HCT116 (cell line): ENCODE measurements around the gene FAXC. TPM values are rescaled to one million over a fixed set of nuclear protein-coding genes. Genes with fewer than 3 reads are reported as not detected.

Experiments
- ATAC-seq: fragments of 200-7000 bp; cut with Tn5 transposase; 2 replicates; pipeline ENCODE4 v1.9.1; 2020; ENCODE audit warnings: mild to moderate bottlenecking, moderate library complexity
- BruUV-seq: library from RNA; stranded (reverse); fragments of 400-500 nt; replicated peaks from 2 replicates; lab custom pipeline; 2021; lab: Mats Ljungman, UMichigan
- CTCF ChIA-PET: fragments of 300-600 bp; sonication (Branson Sonifier 250); formaldehyde crosslinking; loops from one replicate; lab custom pipeline; 2021; ENCODE audit warnings: antibody characterized with exemption; lab: Charles Lee
- POLR2A ChIA-PET: fragments of 300-600, 350-600 bp; sonication (Branson Sonifier 250); formaldehyde crosslinking; loops from one replicate; lab custom pipeline; 2021; ENCODE audit warnings: antibody characterized with exemption; lab: Charles Lee
- RAD21 ChIA-PET, 2 experiments: fragments of 300-600 bp; sonication (Branson Sonifier 250); formaldehyde crosslinking; loops; one replicate each; lab custom pipeline; 2023; ENCODE audit warnings: low total read pairs in 2 of 2; ENCODE audit not compliant: uncharacterized antibody in 2 of 2, unreplicated experiment in 2 of 2, low non-redundant PET in 1 of 2; lab: Charles Lee
- DNase-seq: peaks from one replicate; pipeline ENCODE4 v3.0.0-alpha.2; 2010; ENCODE audit warnings: low read depth, low spot score
- H2AFZ ChIP-seq: fragments of 200-600 bp; shearing (Covaris generic), sonication (generic); 2 replicates; pipeline ENCODE4 v1.6.1; 2017; ENCODE audit warnings: low read depth, mixed run types, mixed read lengths, antibody characterized with exemption, low read length; ENCODE audit not compliant: poor library complexity, severe bottlenecking
- H3K27ac ChIP-seq: 2 replicates; pipeline ENCODE4 v1.5.1; 2012; ENCODE audit warnings: low read depth, low read length
- H3K27me3 ChIP-seq: fragments of 200-600 bp; sonication (generic); 2 replicates; pipeline ENCODE4 v1.6.1; 2016; ENCODE audit warnings: mixed run types, low read length, mixed read lengths; ENCODE audit not compliant: insufficient read depth
- H3K36me3 ChIP-seq, 2 experiments: fragments of 200-500 bp in 1 of 2; fragments of 200-600 bp in 1 of 2; sonication (Bioruptor generic) in 1 of 2; sonication (generic) in 1 of 2; 2 replicates each; pipeline versions ENCODE4 v1.5.1 to v1.6.1; 2014 to 2016; ENCODE audit warnings: low read length in 2 of 2, inconsistent platforms in 1 of 2, mixed read lengths in 1 of 2, mixed run types in 1 of 2; ENCODE audit not compliant: insufficient read depth in 2 of 2, control insufficient read depth in 1 of 2
- H3K4me1 ChIP-seq, 2 experiments: fragments of 200-600 bp in 1 of 2; sonication (generic) in 1 of 2; 2 replicates each; pipeline versions ENCODE4 v1.5.1 to v1.6.1; 2012 to 2017; ENCODE audit warnings: low read length in 2 of 2, inconsistent platforms in 1 of 2, mild to moderate bottlenecking in 1 of 2, mixed read lengths in 1 of 2, mixed run types in 1 of 2, moderate library complexity in 1 of 2; ENCODE audit not compliant: insufficient read depth in 2 of 2, control insufficient read depth in 1 of 2
- H3K4me2 ChIP-seq: fragments of 200-600 bp; sonication (generic); 2 replicates; pipeline ENCODE4 v1.6.1; 2017; ENCODE audit warnings: mixed run types, low read length, mixed read lengths
- H3K4me3 ChIP-seq, 2 experiments: fragments of 200-600 bp in 1 of 2; sonication (generic) in 1 of 2; replicated peaks in 1 of 2; 2 replicates each; pipeline ENCODE4 v1.5.1; 2011 to 2016; ENCODE audit warnings: low read length in 2 of 2, control low read depth in 1 of 2, low read depth in 1 of 2, mild to moderate bottlenecking in 1 of 2, mixed read lengths in 1 of 2, mixed run types in 1 of 2
- H3K79me2 ChIP-seq: fragments of 200-600 bp; sonication (generic); 2 replicates; pipeline ENCODE4 v1.6.1; 2017; ENCODE audit warnings: mild to moderate bottlenecking, mixed run types, low read length, moderate library complexity, mixed read lengths; ENCODE audit not compliant: insufficient read depth
- H3K9ac ChIP-seq: fragments of 200-600 bp; sonication (generic); 2 replicates; pipeline ENCODE4 v1.6.1; 2016; ENCODE audit warnings: low read length, mixed read lengths
- H3K9me2 ChIP-seq: fragments of 200-600 bp; sonication (generic), shearing (Covaris generic); 2 replicates; pipeline ENCODE4 v1.6.1; 2017; ENCODE audit warnings: mixed run types, mild to moderate bottlenecking, moderate library complexity; ENCODE audit not compliant: insufficient read depth
- H3K9me3 ChIP-seq, 2 experiments: fragments of 200-500 bp in 1 of 2; fragments of 200-600 bp in 1 of 2; sonication (Bioruptor generic) in 1 of 2; sonication (generic) in 1 of 2; 2 replicates each; pipeline ENCODE4 v1.6.1; 2014 to 2017; ENCODE audit warnings: low read length in 2 of 2, mixed read lengths in 2 of 2, inconsistent platforms in 1 of 2, low read depth in 1 of 2, mild to moderate bottlenecking in 1 of 2, mixed run types in 1 of 2, moderate library complexity in 1 of 2; ENCODE audit not compliant: control insufficient read depth in 1 of 2, insufficient read depth in 1 of 2
- H4K20me1 ChIP-seq: fragments of 200-600 bp; sonication (generic), shearing (Covaris generic); 2 replicates; pipeline ENCODE4 v1.6.1; 2017; ENCODE audit warnings: mixed run types, mild to moderate bottlenecking, moderate library complexity; ENCODE audit not compliant: insufficient read depth
- CBX3 ChIP-seq: IDR thresholded peaks from 2 replicates; pipeline ENCODE4 v1.6.1; 2012; ENCODE audit warnings: low read depth
- EZH2 ChIP-seq: fragments of 200-600 bp; sonication (generic); IDR thresholded peaks from 2 replicates; pipeline ENCODE4 v1.6.1; 2017; ENCODE audit warnings: antibody characterized with exemption, mixed run types
- POLR2A ChIP-seq: IDR thresholded peaks from 2 replicates; pipeline ENCODE4 v1.7.0; 2011; ENCODE audit warnings: borderline replicate concordance; ENCODE audit not compliant: insufficient read depth, insufficient read length; ENCODE audit errors: extremely low read depth
- POLR2AphosphoS5 ChIP-seq: IDR thresholded peaks from 2 replicates; pipeline ENCODE4 v1.6.1; 2011; ENCODE audit warnings: mild to moderate bottlenecking, low read depth, low read length, moderate library complexity
- SIN3A ChIP-seq: IDR thresholded peaks from 2 replicates; pipeline ENCODE4 v1.6.1; 2012; ENCODE audit warnings: low read depth
- YY1 ChIP-seq: IDR thresholded peaks from 2 replicates; pipeline ENCODE4 v1.6.1; 2011; ENCODE audit warnings: low read length, low read depth, moderate library complexity, mild to moderate bottlenecking; ENCODE audit not compliant: insufficient replicate concordance; ENCODE audit errors: extremely low read depth
- ZFX ChIP-seq: fragments of 450-650 bp; IDR thresholded peaks from 2 replicates; pipeline ENCODE4 v1.6.1; 2017
- intact Hi-C: fragments of 100-400 bp; cut with micrococcal nuclease; formaldehyde crosslinking; loops from 2 replicates; pipeline ENCODE4 v1.10.0; 2022
- total RNA-seq: library from RNA; stranded (reverse); gene quantifications from one replicate; pipeline ENCODE4 v1.2.1, GENCODE V29; 2021; ENCODE audit not compliant: unreplicated experiment
- TF ChIP-seq, protein P1 (sequence below): IDR thresholded peaks from 2 replicates; pipeline ENCODE4 v1.6.1; 2011; ENCODE audit warnings: mild to moderate bottlenecking, low read length, moderate library complexity; ENCODE audit not compliant: insufficient replicate concordance; ENCODE audit errors: extremely low read depth
- TF ChIP-seq, protein P2 (sequence below): IDR thresholded peaks from 2 replicates; pipeline ENCODE4 v1.6.1; 2012

The FAXC gene
- total RNA-seq, 1 experiment from 2014 or later, result 4.7 TPM

DNA sequence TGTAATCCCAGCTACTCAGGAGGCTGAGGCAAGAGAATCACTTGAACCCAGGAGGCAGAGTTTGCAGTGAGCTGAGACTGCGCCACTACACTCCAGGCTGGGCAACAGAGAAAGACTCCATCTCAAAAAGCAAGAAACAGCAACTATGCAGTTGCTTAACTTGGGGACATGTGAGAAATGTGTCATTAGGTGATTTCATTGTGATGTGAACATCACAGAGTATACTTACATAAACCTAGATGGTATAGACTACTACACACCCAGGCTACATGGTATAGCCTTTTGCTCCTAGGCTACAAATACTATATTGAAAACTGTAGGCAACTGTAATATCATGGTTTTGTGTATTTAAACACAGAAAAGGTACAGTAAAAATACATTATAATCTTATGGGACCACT is 47.8 kb upstream of the FAXC start (continued):
- TF ChIP-seq, protein P1, sequence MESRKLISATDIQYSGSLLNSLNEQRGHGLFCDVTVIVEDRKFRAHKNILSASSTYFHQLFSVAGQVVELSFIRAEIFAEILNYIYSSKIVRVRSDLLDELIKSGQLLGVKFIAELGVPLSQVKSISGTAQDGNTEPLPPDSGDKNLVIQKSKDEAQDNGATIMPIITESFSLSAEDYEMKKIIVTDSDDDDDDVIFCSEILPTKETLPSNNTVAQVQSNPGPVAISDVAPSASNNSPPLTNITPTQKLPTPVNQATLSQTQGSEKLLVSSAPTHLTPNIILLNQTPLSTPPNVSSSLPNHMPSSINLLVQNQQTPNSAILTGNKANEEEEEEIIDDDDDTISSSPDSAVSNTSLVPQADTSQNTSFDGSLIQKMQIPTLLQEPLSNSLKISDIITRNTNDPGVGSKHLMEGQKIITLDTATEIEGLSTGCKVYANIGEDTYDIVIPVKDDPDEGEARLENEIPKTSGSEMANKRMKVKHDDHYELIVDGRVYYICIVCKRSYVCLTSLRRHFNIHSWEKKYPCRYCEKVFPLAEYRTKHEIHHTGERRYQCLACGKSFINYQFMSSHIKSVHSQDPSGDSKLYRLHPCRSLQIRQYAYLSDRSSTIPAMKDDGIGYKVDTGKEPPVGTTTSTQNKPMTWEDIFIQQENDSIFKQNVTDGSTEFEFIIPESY, result no peak
- no peak for TF ChIP-seq EZH2

DNA sequence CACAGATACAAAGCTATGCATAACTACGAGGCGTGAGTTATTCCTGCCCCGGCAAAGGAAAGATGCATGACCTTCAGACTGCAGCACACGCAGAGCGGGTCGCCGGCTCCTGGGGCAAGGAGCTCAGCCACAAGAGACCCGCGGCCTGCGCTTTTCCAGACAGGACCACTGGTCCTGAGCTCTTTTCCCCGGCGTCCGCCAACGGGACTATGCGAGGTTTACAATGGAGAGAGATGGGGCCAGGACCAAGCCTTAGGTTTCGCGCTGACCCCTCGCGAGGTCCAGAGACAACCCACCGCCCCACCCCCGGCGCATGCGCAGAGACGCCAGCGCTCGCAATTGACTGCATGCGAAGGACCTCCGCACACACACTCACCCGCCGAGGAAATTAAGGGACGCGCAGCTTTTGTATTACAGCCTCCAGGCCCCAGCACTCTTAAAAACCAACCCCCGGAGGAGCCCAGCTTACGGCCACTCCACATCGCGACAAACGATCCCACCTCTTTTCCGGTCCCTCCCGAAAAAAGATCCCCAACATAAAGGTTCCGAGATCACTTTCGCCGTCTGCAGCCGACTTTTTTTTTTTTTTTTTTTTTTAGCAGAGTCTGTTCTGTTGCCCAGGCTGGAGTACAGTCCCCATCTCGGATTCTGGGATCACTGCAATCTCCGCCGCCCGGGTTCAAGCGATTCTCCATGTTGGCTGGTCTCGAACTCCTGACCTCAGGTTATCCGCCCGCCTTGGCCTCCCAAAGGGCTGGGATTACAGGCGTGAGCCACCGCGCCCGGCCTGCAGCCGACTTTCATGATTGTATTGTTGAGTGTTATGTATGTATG is 44.4 kb upstream of the FAXC start, which contains the start of gene COQ3:
Gene COQ3 (minus strand): TSS at position 498 of the 834 bp plus-strand sequence. CDS start 16 bp downstream, at position 482.
- H3K27me3 ChIP-seq, result no peaks in the 10 kb centered on the region
- no peaks in the 10 kb centered on the region for H3K9me3 ChIP-seq
- peak within 1 kb of the TSS; percentile 76 to 91 for H3K4me3 ChIP-seq
- ChIA-PET CTCF (interaction anchor here (0.9 to 1.0 kb wide), 2 partner anchors 43 to 59 kb away, joined by 3 read pairs; no protein-coding TSS in a partner anchor), POLR2A (interaction anchor here (0.7 to 1.3 kb wide), 12 partner anchors 8 to 64 kb away, joined by 3 to 7 read pairs (median 4); partner anchors contain the start of gene FAXC), RAD21 (no interaction called here)
- intact Hi-C loops, result loop anchor here (2.0 to 5.0 kb wide), 2 partner anchors 33 to 59 kb away; partner anchors contain the start of gene PNISR
- no peaks in the 10 kb centered on the region; the same call in 1 of the 2 replicates for H4K20me1 ChIP-seq
- H3K79me2 ChIP-seq, result peaks cover 8% of the 10 kb centered on the region
- DNase-seq, result peak; percentile 57
- peak within 1 kb of the TSS; percentile 86 for H3K4me2 ChIP-seq
- H3K36me3 ChIP-seq, result peaks cover 4 to 5% of the 10 kb centered on the region in 2 experiments; a peak in 2 of 4 replicates
- ATAC-seq, result peak; percentile 92
- peaks cover 7 to 12% of the 10 kb centered on the region in 2 experiments; a peak in 3 of 4 replicates for H3K4me1 ChIP-seq
- peak within 1 kb of the TSS; percentile 80 for H3K9ac ChIP-seq
- H2AFZ ChIP-seq, result peak within 1 kb of the TSS; percentile 80
- BruUV-seq, result TSS peak; percentile 87
- H3K9me2 ChIP-seq, result no peaks in the 10 kb centered on the region
- TF ChIP-seq EZH2 (no peak), ZFX (peak; percentile 38; the same call in 1 of the 2 replicates), POLR2AphosphoS5 (peak; percentile 73), SIN3A (peak; percentile 16; the same call in 1 of the 2 replicates), CBX3 (peak; percentile 73; the same call in 1 of the 2 replicates), POLR2A (peak; percentile 72), YY1 (peak; percentile 82)
- TF ChIP-seq, protein P1, result peak; percentile 70
- TF ChIP-seq, protein P2, sequence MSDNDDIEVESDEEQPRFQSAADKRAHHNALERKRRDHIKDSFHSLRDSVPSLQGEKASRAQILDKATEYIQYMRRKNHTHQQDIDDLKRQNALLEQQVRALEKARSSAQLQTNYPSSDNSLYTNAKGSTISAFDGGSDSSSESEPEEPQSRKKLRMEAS, result no peak
- peak within 1 kb of the TSS; percentile 77 for H3K27ac ChIP-seq
